ENCODE measurements around the gene ZNF566. TPM values are rescaled to one million over a fixed set of nuclear protein-coding genes. Genes with fewer than 3 reads are reported as not detected.
A peak's percentile ranks its signal among the peaks of the same experiment; 100 is the strongest.

The ZNF566 gene
- total and polyA plus RNA-seq, 2 of the 13 experiments (the other 11 are each of a cell fraction or from before 2014, with no cell fraction given): 4.8 to 13.7 TPM

DNA sequence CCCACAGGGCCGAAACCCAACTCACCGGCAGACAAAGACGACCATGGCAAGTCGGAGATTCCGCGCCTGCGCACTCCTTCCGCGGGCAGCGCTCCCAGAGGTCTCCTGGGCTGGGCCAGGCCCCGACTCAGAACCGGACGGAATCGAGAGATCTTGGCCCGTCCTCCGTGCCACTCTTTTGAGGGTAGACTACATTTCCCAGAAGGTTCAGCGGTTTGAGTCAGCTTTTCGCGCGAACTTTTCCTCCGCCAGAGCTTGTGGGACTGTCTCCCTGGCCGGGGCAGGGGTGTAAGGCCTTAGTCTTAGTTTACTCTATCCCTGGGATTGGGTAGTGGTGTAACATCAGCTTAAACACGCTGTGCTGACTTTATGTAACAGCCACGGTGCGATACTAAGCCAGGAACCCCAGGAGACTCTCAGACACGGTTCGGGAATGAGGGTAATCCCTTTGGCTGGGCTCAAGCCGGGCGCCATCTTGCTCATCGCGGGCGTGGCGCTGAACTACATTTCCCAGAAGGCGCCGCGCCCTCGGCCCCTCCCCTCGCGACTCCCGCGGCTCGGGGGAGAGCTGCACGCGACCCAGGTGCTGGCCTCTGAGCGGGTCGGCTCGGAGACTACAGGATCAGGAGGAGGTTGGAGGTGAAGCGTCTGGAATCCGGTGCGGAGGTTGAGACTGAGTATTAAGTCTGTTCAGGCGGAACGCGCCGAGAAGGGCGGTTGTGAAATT is 39.0 kb upstream of the ZNF566 start, which contains the start of gene ZNF260 (continued):
- TF ChIP-seq, protein P1, sequence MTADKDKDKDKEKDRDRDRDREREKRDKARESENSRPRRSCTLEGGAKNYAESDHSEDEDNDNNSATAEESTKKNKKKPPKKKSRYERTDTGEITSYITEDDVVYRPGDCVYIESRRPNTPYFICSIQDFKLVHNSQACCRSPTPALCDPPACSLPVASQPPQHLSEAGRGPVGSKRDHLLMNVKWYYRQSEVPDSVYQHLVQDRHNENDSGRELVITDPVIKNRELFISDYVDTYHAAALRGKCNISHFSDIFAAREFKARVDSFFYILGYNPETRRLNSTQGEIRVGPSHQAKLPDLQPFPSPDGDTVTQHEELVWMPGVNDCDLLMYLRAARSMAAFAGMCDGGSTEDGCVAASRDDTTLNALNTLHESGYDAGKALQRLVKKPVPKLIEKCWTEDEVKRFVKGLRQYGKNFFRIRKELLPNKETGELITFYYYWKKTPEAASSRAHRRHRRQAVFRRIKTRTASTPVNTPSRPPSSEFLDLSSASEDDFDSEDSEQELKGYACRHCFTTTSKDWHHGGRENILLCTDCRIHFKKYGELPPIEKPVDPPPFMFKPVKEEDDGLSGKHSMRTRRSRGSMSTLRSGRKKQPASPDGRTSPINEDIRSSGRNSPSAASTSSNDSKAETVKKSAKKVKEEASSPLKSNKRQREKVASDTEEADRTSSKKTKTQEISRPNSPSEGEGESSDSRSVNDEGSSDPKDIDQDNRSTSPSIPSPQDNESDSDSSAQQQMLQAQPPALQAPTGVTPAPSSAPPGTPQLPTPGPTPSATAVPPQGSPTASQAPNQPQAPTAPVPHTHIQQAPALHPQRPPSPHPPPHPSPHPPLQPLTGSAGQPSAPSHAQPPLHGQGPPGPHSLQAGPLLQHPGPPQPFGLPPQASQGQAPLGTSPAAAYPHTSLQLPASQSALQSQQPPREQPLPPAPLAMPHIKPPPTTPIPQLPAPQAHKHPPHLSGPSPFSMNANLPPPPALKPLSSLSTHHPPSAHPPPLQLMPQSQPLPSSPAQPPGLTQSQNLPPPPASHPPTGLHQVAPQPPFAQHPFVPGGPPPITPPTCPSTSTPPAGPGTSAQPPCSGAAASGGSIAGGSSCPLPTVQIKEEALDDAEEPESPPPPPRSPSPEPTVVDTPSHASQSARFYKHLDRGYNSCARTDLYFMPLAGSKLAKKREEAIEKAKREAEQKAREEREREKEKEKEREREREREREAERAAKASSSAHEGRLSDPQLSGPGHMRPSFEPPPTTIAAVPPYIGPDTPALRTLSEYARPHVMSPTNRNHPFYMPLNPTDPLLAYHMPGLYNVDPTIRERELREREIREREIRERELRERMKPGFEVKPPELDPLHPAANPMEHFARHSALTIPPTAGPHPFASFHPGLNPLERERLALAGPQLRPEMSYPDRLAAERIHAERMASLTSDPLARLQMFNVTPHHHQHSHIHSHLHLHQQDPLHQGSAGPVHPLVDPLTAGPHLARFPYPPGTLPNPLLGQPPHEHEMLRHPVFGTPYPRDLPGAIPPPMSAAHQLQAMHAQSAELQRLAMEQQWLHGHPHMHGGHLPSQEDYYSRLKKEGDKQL (CRISPR knock-in tag; IDR thresholded peaks at IDR 0.05; ENCODE audit: low read depth): no peak
- TF ChIP-seq TBX3 (IDR thresholded peaks at IDR 0.05; ENCODE audit: borderline replicate concordance): 0 out of 2 replicates have a peak, but pooled peaks have one; percentile 18
- TF ChIP-seq ZNF460 (CRISPR knock-in tag; IDR thresholded peaks at IDR 0.05; ENCODE audit: borderline replicate concordance): no peak
- TF ChIP-seq ZNF282 (IDR thresholded peaks at IDR 0.05; ENCODE audit: partially characterized antibody): no peak
- TF ChIP-seq MZF1 (CRISPR knock-in tag; IDR thresholded peaks at IDR 0.05; ENCODE audit: borderline replicate concordance): no peak
- peak; percentile 19; the same call in 1 of the 2 replicates for TF ChIP-seq ZNF737 (CRISPR knock-in tag; IDR thresholded peaks at IDR 0.05; ENCODE audit: borderline replicate concordance)
- TF ChIP-seq, protein P2, sequence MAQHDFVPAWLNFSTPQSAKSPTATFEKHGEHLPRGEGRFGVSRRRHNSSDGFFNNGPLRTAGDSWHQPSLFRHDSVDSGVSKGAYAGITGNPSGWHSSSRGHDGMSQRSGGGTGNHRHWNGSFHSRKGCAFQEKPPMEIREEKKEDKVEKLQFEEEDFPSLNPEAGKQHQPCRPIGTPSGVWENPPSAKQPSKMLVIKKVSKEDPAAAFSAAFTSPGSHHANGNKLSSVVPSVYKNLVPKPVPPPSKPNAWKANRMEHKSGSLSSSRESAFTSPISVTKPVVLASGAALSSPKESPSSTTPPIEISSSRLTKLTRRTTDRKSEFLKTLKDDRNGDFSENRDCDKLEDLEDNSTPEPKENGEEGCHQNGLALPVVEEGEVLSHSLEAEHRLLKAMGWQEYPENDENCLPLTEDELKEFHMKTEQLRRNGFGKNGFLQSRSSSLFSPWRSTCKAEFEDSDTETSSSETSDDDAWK (CRISPR knock-in tag; IDR thresholded peaks at IDR 0.05): no peak
- 0 out of 2 replicates have a peak, but pooled peaks have one; percentile 19 for TF ChIP-seq ZBTB7B (CRISPR knock-in tag; IDR thresholded peaks at IDR 0.05)
- no peak for TF ChIP-seq ZNF644 (CRISPR knock-in tag; IDR thresholded peaks at IDR 0.05; ENCODE audit: low read depth)
- no peak for TF ChIP-seq ZNF207 (IDR thresholded peaks at IDR 0.05; ENCODE audit: borderline replicate concordance)
- TF ChIP-seq FOSL1 (CRISPR knock-in tag; IDR thresholded peaks at IDR 0.05; ENCODE audit: borderline replicate concordance): no peak; the same call in 1 of the 2 replicates
- TF ChIP-seq CEBPB (IDR thresholded peaks at IDR 0.05; ENCODE audit: borderline replicate concordance, low read depth, low read length): no peak
- TF ChIP-seq, protein P3, sequence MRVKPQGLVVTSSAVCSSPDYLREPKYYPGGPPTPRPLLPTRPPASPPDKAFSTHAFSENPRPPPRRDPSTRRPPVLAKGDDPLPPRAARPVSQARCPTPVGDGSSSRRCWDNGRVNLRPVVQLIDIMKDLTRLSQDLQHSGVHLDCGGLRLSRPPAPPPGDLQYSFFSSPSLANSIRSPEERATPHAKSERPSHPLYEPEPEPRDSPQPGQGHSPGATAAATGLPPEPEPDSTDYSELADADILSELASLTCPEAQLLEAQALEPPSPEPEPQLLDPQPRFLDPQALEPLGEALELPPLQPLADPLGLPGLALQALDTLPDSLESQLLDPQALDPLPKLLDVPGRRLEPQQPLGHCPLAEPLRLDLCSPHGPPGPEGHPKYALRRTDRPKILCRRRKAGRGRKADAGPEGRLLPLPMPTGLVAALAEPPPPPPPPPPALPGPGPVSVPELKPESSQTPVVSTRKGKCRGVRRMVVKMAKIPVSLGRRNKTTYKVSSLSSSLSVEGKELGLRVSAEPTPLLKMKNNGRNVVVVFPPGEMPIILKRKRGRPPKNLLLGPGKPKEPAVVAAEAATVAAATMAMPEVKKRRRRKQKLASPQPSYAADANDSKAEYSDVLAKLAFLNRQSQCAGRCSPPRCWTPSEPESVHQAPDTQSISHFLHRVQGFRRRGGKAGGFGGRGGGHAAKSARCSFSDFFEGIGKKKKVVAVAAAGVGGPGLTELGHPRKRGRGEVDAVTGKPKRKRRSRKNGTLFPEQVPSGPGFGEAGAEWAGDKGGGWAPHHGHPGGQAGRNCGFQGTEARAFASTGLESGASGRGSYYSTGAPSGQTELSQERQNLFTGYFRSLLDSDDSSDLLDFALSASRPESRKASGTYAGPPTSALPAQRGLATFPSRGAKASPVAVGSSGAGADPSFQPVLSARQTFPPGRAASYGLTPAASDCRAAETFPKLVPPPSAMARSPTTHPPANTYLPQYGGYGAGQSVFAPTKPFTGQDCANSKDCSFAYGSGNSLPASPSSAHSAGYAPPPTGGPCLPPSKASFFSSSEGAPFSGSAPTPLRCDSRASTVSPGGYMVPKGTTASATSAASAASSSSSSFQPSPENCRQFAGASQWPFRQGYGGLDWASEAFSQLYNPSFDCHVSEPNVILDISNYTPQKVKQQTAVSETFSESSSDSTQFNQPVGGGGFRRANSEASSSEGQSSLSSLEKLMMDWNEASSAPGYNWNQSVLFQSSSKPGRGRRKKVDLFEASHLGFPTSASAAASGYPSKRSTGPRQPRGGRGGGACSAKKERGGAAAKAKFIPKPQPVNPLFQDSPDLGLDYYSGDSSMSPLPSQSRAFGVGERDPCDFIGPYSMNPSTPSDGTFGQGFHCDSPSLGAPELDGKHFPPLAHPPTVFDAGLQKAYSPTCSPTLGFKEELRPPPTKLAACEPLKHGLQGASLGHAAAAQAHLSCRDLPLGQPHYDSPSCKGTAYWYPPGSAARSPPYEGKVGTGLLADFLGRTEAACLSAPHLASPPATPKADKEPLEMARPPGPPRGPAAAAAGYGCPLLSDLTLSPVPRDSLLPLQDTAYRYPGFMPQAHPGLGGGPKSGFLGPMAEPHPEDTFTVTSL (CRISPR knock-in tag; IDR thresholded peaks at IDR 0.05; ENCODE audit: borderline replicate concordance): no peak; the same call in 1 of the 2 replicates
- no peak for TF ChIP-seq AKAP8 (CRISPR knock-in tag; IDR thresholded peaks at IDR 0.05)
- TF ChIP-seq HNRNPLL (IDR thresholded peaks at IDR 0.05; ENCODE audit: low read depth, low read length, poor library complexity, severe bottlenecking): peak; percentile 67
